HG03066 (cell line): ENCODE results near the gene CARD18.

Experiments
- ATAC-seq: cut with Tn5 transposase; IDR thresholded peaks from one replicate; pipeline ENCODE4 v1.9.1; 2021; ENCODE audit warnings: low read depth; ENCODE audit not compliant: unreplicated experiment

The CARD18 gene, protein sequence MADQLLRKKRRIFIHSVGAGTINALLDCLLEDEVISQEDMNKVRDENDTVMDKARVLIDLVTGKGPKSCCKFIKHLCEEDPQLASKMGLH

DNA sequence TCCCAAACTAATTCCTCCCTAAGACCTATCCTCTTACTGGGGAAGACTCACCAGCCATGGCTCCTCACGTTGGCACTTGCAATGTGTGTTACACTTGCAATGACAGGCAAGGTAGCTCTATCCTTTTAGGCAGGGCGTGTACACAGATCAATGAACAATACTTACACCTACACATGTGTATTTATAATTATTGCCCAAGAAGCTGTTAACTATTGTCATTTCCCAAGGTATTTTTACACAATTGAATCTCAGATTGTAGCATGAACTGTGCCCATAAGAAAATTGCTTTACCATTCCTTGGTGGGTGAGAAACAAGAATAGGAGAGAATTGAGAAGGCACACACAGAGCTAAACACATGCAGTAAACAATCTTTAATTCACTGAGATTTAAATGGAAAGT is at the start of gene CARD18:
Gene CARD18, minus strand, starts transcription at position 101 of the 400 bp plus-strand sequence. Its CDS starts 43 bp downstream, at position 58.
- no peak for ATAC-seq

DNA sequence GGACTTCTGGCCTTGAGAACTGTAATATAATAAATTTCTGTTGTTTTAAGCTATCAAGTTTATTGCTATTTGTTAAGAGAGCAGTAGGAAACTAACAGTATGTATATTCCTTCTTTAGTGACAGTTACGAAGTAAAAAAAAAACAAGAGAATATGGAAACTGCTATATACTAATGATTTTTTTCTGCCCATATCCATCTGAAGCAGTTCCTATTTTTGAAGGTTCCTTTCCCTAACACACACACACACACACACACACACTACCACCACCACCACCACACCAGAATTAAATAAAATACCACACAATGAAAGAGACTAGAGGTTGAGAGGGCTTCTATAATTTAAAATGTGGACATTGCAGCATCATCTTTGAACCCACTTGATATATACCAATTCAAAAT is 44.4 kb upstream of the CARD18 start:
- ATAC-seq, result no peak

DNA sequence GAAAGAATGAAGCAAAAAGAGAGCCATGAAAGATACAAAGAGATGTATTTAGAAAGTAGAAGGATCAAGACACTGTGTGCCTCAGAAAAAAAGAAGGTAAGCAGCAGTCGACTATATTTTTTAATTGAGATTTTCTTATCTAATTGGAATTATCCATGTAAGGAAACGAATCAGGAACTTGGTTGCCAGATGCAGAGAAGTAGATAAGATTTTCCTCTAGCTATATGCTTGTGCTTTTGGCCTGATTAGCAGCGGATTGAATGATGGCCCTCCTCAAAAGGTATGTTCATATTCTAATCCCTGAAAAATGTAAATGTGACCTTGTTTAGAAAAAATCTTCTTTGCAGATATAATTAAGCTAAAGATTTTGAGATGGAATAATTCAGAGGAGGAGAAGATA is 43.9 kb upstream of the CARD18 start:
- ATAC-seq, result no peak

DNA sequence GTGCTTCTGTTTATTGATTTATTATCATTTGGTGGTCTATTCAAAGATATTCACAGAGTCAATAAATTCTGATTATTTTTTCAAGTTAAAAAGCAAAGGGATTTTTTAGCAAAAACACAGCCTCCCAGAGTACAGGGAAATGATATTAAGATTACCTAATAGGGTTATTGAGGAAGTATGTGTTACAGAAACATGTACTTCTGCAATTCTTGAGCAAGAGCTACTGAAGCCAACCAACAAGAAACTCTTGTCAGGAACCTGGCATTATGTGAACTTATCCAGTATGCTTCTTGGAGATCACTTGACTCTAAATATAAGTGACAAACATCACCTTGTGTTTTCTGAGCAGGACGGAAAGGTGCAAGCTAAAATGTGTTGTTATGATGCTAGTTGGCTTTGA is 42.0 kb upstream of the CARD18 start:
- no peak for ATAC-seq

DNA sequence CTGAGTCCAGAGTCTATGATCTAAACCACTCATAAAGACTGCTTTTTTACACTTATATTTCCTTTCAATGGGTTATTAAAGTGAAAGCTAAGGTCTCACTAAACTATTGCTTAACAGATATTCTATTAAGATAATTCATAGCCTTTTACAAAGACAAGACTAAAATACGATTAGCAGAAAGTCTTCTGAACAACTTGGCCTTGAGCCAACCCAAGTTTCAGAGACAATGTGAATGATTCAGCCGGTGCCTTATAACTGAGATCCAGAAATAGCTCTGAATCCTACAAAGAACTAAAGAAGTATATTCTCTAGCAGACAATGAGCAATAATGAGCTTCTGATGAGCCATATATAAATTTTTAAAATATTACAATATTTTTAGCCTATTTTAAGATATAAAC is 41.5 kb upstream of the CARD18 start:
- ATAC-seq, result no peak

DNA sequence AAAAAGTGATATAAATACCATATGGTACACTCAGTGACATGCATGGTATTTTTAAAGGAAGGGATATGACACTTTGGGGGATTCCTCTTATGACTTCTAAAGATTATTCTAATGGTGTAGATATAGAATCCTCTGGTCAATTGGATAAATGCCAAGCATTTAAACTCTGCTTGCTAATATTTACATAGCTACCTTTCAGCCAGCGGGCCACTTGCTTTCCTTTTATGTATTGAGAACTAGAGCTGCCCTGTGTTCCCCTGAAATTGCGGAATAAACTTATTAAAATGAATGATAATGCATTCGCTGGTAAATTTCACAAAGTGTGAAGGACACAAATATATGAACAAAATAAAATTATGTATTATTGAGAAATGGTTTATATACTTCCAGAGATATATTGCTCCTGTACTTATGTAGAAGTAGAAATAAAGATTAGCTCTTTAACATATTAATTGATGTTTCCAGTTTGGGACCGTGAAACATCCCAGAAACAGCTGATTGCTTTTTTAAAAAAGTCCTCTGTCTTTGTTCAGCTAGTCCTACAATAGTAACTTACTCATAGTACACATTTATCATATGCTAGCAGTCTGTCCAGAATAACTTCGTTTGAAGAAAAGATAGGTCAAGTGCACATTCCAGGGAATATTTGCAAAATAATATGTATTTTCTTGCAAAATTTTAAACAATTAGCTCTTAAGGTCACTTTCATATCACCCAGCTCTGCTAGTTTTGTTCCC is 40.1 kb upstream of the CARD18 start:
- ATAC-seq, result no peak

DNA sequence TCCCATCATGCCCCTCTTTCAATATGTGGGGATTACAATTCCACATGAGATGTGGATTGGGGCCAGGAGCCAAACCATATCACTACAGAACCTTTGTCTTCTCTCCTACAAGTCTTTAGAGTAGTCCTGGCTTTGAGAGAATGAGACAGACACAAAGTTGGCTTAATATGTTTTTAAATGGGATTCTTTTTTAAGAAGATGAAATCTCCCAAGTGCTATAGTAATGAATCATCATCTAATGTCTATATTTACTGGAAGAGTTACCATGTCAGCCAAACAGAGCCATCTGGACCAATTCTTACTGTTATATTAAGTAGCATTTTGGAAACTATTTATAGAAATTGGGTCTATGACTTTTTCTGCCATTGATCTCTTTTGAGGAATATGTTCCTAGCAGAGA is 38.1 kb upstream of the CARD18 start:
- no peak for ATAC-seq

DNA sequence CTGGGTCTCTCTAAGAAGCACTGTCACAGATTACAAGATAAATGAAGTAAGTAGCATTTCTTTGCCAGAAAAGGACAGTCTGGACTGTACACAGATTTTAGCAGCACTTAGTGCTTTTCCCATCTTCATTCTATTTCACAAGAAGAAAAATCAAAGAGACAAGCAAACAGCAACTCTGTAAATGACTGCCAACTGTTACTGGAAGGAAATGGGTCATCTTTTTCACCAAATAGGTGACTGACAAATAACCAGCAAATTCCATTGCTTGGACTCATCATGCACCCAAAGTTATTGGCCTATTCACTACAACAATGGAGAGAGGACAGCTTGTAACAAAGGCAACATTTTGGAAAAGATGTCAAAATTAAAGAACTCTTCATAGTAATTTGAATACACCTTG is 28.9 kb upstream of the CARD18 start:
- no peak for ATAC-seq

DNA sequence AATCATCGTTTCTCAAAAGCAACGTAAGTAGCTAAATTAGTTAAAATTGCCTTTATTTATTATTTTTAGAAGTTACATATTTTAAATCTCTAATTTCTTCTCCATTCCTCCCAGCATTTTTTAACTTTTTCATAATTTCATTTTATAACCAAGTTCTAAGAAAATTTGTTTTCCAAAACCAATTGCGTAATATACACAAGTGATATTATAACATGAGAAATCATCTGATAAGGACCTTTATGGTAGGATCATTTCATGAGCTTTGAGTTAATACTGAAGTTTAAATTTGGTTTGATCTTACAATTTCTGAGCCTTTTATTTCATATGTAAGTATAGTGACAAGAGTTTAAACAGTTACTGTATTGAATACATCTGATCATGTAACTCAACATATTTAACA is 27.7 kb upstream of the CARD18 start:
- no peak for ATAC-seq

DNA sequence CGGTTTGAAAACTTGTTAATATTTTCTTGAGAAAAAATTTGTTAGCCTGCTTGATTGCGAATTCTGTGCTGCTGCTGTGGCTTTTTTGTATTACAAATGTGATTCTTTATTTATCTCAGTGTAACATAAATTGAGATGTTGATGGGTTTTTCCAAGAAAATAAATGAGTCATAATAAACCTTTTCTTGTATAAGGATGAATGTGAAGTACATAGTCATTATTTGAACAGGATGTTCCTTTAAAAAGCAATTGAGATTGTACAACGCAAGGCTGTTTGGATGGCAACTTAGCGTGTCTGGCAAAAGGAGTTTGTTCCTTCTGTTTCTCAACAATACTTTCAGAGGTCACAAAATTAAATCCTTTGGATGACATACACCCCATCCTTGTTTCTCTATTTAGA is 24.6 kb upstream of the CARD18 start:
- no peak for ATAC-seq

DNA sequence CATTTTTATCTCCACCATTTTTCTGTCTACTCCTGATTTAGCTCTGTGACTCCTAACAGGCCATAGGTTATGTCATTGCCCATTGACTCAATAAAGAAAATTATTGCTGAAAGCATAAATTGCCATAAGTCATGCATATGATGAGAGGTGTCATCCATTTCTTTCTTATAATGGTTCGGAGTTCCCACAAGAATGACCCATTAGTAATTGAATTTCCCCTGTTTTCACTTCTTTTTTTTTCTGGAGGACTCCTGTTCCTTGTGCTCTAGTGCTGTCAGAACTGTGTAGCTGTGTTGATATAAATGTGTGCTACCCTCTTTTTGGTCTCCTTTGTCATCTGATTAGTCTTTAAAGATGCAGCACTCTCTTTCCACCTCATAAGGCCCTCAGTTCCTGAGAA is 22.9 kb upstream of the CARD18 start:
- ATAC-seq, result no peak

DNA sequence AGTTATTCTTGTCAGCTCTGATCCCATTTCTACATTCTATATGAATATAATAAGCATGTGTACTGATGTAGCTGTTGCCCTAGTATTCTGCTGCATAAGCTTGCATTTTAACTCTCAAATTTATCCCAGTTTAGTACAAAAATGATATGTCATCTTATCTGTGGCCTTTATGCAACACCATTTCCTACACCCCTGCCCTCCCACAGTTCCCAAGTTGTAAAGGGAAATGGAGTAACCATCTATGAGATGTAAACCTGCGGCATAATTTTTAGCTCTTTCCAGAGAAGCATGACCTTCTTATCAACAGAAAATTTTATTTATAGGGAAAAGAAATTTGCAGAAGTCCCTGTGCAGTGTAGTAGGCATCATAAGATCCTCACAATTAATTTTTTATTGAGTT is 18.9 kb upstream of the CARD18 start:
- no peak for ATAC-seq

DNA sequence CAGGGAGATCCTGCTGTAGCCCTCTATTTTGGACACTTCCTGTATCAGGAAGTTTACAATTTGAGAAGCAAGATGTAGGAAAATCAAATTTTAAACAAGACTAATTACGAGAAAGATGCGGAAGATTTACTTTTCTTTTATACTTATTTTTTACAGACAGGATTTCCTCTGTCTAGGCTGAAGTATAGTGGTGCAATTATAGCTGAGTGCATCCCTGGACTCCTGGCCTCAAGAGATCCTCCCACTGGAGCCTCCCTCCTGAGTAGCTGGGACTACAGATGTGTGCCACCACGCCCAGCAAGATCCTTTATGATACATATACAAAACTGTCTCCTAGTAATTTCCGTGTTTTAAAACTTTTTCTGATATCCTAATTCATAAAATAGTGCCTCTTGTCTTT is 17.2 kb upstream of the CARD18 start:
- no peak for ATAC-seq

DNA sequence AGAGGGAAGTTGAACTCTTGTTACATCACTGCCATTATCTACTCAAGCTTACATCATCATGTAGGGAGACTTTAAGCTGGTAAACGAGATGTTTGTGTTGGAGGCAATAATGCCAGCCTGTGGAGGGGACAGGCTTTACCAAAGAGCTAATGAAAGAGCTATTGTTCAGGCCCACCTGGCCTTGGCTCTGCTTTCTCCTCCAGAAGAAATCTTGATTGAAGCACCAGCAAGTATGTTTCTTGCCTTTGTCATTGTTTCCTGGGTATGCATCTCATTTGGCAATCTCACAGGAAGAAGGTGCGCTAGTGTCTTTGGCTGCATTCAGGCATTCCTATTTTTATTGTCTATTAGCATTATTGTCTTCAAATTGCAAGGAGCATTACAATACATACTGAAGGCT is 16.7 kb upstream of the CARD18 start:
- ATAC-seq, result no peak

DNA sequence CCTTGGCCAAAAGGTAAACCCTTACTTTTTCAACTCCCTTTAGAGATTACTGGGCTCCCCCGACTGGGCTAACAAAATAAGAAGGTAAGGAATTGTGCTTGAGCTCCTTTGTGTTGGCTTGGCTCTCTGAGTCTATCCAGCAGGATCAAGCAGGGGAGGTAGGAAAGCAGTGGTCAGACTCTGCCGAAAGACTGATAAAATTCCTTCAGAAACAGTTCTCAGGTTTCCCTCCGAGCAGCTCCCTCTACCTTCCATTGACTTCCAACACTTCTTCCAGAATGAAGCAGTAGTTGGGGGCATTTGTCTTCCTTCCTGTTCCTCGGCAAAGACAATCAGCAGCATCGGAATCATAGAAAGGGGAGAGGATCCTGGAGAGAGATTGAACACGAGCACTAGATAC is 16.1 kb upstream of the CARD18 start:
- no peak for ATAC-seq

DNA sequence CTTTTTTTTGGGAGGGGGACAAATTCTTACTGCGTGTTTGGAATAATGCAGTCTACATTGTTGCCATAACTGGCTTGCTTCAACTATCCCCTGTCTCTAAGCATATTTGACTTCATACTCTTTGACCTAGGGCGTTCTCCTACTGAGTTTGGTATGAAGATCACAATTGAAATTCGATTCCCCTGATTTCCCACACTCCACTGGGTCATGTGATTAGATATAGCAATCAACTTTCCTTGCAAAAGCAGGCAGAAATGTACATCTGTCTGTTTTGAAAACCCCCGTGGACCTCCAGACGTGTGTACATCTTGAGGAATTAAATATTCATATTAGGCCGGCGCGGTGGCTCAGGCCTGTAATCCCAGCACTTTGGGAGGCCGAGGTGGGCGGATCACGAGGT is 13.8 kb upstream of the CARD18 start:
- no peak for ATAC-seq

DNA sequence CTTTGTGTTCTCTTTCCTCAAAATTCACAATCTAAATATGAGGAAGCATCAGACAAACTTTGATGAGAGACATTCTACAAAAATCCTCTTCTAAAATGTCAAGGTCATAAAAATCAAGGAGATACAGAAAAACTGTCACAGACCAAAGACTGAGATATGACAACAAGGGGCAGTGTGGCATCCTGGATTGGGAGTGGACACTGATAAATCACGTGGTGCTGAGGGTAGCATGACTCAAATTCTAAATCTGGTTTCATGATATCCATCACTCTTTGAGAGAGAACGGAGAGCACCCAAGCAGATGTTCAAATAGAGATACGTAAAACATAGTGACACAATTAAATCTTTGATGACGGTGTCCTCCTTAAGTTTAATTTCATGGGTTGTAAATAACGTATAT is 13.0 kb upstream of the CARD18 start:
- ATAC-seq, result no peak

DNA sequence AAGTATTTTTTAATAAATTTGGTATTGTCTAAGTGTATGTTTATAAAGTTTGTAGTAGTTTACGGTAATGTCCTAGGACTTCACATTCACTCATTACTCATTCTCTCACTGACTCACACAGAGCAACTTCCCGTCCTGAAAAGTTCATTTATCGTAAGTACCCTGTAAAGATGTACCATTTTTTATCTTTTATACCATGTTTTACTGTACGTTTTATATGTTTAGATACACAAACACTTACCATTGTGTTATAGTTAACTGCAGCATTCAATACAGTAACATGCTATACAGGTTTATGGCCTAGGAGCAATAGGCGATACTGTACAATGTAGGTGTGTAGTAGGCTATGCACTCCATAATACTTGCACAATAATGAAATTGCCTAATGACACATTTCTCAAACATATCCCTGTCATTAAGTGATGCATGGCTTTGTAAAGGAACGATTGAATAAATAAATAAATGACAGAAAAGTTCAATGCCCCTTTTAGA is 12.5 kb upstream of the CARD18 start:
- ATAC-seq, result no peak

DNA sequence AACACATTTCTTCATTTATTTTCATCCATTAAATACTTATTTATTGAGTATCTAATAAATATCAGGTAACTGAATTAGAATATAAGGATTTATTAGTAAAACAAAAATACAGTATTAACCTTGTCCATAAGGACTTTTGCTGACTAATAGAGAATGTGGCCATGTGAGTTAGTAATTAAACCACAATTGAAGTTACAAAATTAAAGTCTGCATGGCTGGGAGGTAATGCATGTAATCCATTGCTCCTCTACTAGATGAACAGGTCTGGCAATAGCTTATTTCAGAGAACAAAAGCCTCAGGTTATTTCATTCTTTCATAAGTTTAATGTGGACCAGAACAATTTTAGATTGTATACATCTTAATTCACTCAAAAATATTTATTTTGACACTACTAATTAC is 9.9 kb upstream of the CARD18 start:
- no peak for ATAC-seq

DNA sequence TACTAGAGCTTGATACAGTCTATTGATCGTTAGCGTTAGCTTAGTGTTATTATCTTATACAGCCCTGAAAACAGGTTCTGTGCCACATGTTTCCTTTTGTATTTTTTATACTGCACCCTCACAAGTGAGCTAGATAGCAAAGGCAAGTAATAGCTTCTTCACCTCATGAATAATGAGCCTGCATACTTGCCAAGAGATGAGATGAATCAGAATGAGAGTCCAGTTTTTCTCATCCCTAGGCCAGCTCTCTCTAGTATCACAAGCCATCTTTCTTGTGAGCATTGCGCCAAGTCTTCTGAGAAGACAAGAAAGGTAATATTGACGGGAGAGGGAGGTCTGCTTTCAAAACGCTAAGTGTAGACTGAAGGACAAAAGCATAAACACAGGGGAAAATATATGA is 8.7 kb upstream of the CARD18 start:
- ATAC-seq, result no peak

DNA sequence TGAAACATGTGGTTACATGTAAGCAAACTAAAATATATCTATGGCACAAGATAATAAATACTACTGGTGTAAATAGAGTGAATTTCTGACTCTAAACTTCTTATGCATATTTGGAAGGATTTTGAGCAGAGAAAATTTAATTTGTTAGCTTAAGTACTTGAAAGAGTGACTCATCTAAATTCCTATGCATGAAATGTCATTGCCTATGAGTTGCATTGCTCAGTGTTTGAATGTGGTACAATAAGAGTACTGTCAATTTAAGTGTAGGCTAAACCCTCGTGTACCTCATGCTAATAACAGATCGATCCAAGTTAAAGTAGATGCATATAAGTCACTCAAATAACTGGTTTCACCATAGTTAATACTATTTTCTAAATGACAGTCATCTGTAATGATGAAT is 5.3 kb upstream of the CARD18 start:
- no peak for ATAC-seq

DNA sequence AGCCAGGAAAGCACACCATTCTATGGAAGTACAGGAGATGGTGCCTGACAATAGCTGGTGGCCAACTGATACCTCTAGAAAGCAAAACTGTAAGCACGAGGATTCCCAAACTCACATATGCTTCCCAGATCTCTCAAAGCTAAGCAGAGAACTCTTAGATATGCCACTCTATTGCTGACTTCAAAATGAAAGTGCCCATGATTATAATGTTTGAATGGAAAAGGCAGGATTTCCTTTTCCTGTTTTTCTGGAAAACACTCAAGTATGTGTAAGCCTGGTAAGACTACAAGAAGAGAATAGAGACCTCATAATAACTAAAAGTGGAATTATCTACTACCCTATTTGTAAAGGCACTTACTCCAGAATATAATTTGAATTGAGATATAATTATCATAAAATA is 2.6 kb upstream of the CARD18 start:
- no peak for ATAC-seq

DNA sequence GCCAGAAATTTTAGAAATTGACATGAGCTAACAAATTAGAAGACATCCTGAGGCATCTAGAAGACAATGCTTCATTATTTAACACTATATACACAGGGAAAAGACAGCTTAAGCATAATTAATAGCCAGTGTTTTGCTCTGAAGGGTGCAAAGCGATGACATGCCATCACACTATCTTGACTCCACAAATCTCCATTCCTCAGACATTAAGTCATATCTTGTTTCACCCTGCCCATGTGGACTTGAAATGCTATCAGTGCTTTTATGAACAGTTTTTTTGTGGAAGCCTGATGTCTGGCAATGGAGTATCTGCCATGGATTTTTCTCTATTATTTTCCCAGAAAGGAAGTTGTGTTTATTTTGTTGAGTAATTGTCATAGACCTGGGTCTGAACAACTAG is 2.3 kb downstream of the CARD18 start:
- ATAC-seq, result no peak
